GM19328 (cell line): ENCODE results near the gene MIXL1.
A peak's percentile ranks its signal among the peaks of the same experiment; 100 is the strongest.
"Not testable (repeated sequence)": the region's sequence is repeated elsewhere in the genome, so short reads cannot be mapped to it uniquely, and the experiment has no call there.

Experiments
- ATAC-seq: cut with Tn5 transposase; IDR thresholded peaks from one replicate; pipeline ENCODE4 v1.9.1; 2021; ENCODE audit warnings: mild to moderate bottlenecking, moderate library complexity; ENCODE audit not compliant: unreplicated experiment

MIXL1 gene

GRCh38 chr1:226223157-226223785, at the start of gene MIXL1:
Gene MIXL1, plus strand, starts transcription at chr1:226223664. Its CDS starts 18 bp downstream, at chr1:226223682.
- ATAC-seq = peak; percentile 44

- ATAC-seq = no peak
These were observed 46.6 kb upstream of the MIXL1 start for GRCh38 chr1:226176870-226177269.

- no peak for ATAC-seq
These were observed 41.3 kb upstream of the MIXL1 start for GRCh38 chr1:226181996-226182714.

- no peak for ATAC-seq
These were observed 38.1 kb upstream of the MIXL1 start for GRCh38 chr1:226185141-226186036.

GRCh38 chr1:226186124-226187018, 37.1 kb upstream of the MIXL1 start, which contains the start of gene ACBD3:
Gene ACBD3, minus strand, starts transcription at chr1:226186741. Its CDS starts 66 bp downstream, at chr1:226186675.
- peak; percentile 92 for ATAC-seq

- no peak for ATAC-seq
These were observed 36.5 kb upstream of the MIXL1 start for GRCh38 chr1:226187019-226187322.

- ATAC-seq = no peak
These were observed 36.1 kb upstream of the MIXL1 start for GRCh38 chr1:226187380-226187779.

GRCh38 chr1:226195144-226195543, 28.3 kb upstream of the MIXL1 start:
- ATAC-seq = no peak

- no peak for ATAC-seq
These were observed 23.5 kb upstream of the MIXL1 start for GRCh38 chr1:226199971-226200370.

- no peak for ATAC-seq
These were observed 22.4 kb upstream of the MIXL1 start for GRCh38 chr1:226201029-226201593.

- no peak for ATAC-seq
These were observed 21.2 kb upstream of the MIXL1 start for GRCh38 chr1:226202246-226202645.

GRCh38 chr1:226202666-226203065, 20.8 kb upstream of the MIXL1 start:
- ATAC-seq = not testable (repeated sequence)

- no peak for ATAC-seq
These were observed 20.2 kb upstream of the MIXL1 start for GRCh38 chr1:226203240-226203639.

- ATAC-seq = no peak
These were observed 19.8 kb upstream of the MIXL1 start for GRCh38 chr1:226203655-226204054.

- ATAC-seq = no peak
These were observed 19.3 kb upstream of the MIXL1 start for GRCh38 chr1:226204198-226204597.

GRCh38 chr1:226207048-226207447, 16.4 kb upstream of the MIXL1 start:
- ATAC-seq = no peak

- ATAC-seq = no peak
These were observed 14.0 kb upstream of the MIXL1 start for GRCh38 chr1:226209307-226210059.

GRCh38 chr1:226210571-226211176, 12.8 kb upstream of the MIXL1 start:
- ATAC-seq = no peak

- ATAC-seq = no peak
These were observed 12.2 kb upstream of the MIXL1 start for GRCh38 chr1:226211181-226211821.
